Chondrocyte (in vitro differentiated cells): ENCODE data around the gene CETN2. TPM values are rescaled to one million over a fixed set of nuclear protein-coding genes. Genes with fewer than 3 reads are reported as not detected.
A peak's percentile ranks its signal among the peaks of the same experiment; 100 is the strongest.

Experiments used
- DNase-seq: peaks from one replicate; pipeline ENCODE4 v3.0.0; 2021; ENCODE audit warnings: mixed read lengths, low spot score
- H3K27ac Mint-ChIP-seq: one replicate; pipeline ENCODE4 v1.8.0; 2021; ENCODE audit warnings: mild to moderate bottlenecking, moderate library complexity, mixed read lengths; ENCODE audit not compliant: unreplicated experiment
- H3K27me3 Mint-ChIP-seq: 2 replicates; pipeline ENCODE4 v1.8.0; 2021; ENCODE audit warnings: low read depth, mixed read lengths
- H3K36me3 Mint-ChIP-seq: 2 replicates; pipeline ENCODE4 v1.8.0; 2021; ENCODE audit warnings: low read depth, mixed read lengths
- H3K4me1 Mint-ChIP-seq: 2 replicates; pipeline ENCODE4 v1.8.0; 2021; ENCODE audit warnings: low read depth, mild to moderate bottlenecking, mixed read lengths
- H3K4me3 Mint-ChIP-seq: one replicate; pipeline ENCODE4 v1.8.0; 2021; ENCODE audit warnings: mild to moderate bottlenecking, moderate library complexity, mixed read lengths; ENCODE audit not compliant: unreplicated experiment
- H3K9me3 Mint-ChIP-seq: 2 replicates; pipeline ENCODE4 v1.8.0; 2021; ENCODE audit warnings: low read depth, mixed read lengths
- long read RNA-seq: library from polyadenylated mRNA; stranded (forward); transcript quantifications from one replicate; pipeline ENCODE4 v2.0.0, GENCODE V29; 2021
- total RNA-seq: library from RNA; stranded (reverse); gene quantifications from 3 replicates; pipeline ENCODE4 v1.2.1, GENCODE V29; 2021
- TF ChIP-seq, protein P1 (sequence below): fragments of 200-600 bp; sonication (generic); IDR thresholded peaks from 2 replicates; pipeline ENCODE4 v1.5.0; 2021; ENCODE audit warnings: antibody characterized with exemption, mild to moderate bottlenecking, moderate library complexity

The CETN2 gene
- total RNA-seq, result 27.0 to 42.3 TPM (median 30.0 TPM) in 3 replicates
- long read RNA-seq, transcript CETN2-201 (5 exons, 1,454 nt), result major isoform, 34 of 37 reads
- long read RNA-seq, partial matches to known transcripts, result 2 of 37 reads
- long read RNA-seq, other reads (novel, unspliced or antisense), result 1 of 37 reads

DNA sequence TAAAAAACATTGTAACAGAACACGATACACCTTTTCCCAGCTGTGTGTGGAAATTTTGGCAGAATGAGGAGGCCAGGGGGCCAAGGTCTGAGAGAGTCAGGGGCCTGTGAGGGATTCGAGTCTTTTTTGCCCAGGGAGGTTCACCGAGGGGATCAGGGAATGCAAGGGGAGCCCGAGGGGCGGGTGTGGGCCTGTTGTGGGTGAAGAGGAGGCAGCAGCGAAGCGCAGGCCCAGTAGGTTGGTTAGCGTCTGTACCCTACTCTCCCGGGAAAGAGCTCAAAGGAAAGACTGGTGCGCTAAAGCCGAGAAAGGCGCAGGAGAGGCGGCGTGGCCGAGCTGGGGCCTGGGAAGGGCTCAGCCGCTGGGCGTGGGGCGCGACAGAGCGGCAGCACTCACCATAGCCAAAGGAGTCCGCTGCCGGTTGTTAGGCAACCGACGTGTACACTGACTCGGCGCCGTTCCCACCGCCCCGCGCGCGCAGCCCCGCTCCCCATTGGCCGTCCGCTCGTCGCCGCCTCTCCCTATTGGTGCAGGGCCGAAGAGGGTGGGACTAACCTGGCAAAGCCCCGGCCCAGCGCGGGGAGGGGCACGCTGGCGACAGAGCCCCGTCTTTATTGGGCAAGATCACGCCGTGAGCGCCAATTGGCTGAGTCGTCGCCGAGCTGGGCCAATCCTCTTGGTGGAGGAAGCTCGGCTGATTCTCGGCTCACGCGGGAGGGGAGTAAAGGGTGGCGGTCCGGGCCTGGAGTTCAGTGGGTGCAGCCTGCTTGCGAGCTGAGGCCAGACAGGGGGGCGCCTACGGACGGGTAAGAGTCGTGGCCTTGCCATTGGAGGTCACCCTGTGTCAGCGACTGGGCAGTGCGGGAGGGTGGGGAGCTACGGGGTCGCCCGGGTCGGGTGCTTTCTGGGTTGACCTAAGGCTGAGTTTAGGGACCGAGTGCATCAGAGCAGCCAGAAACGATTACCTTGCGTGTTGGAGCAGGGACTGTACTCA lies at the start of gene CETN2, which contains the start of gene NSDHL:
CETN2 (minus strand) TSS at position 446 of the 994 bp plus-strand sequence; CDS start at position 399, 47 bp downstream.
NSDHL (plus strand) TSS at position 752 of the 994 bp plus-strand sequence. CDS start 15,262 bp downstream, outside the sequence.
- TF ChIP-seq, protein P1, sequence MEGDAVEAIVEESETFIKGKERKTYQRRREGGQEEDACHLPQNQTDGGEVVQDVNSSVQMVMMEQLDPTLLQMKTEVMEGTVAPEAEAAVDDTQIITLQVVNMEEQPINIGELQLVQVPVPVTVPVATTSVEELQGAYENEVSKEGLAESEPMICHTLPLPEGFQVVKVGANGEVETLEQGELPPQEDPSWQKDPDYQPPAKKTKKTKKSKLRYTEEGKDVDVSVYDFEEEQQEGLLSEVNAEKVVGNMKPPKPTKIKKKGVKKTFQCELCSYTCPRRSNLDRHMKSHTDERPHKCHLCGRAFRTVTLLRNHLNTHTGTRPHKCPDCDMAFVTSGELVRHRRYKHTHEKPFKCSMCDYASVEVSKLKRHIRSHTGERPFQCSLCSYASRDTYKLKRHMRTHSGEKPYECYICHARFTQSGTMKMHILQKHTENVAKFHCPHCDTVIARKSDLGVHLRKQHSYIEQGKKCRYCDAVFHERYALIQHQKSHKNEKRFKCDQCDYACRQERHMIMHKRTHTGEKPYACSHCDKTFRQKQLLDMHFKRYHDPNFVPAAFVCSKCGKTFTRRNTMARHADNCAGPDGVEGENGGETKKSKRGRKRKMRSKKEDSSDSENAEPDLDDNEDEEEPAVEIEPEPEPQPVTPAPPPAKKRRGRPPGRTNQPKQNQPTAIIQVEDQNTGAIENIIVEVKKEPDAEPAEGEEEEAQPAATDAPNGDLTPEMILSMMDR, result no peak
- H3K9me3 Mint-ChIP-seq, result peaks cover 9% of the 10 kb centered on the region
- peak within 1 kb of the TSS; percentile 93 for H3K4me3 Mint-ChIP-seq
- H3K27me3 Mint-ChIP-seq, result no peaks in the 10 kb centered on the region
- peaks cover 28% of the 10 kb centered on the region for H3K4me1 Mint-ChIP-seq
- peaks cover 3% of the 10 kb centered on the region for H3K36me3 Mint-ChIP-seq
- peak within 1 kb of the TSS; percentile 90 for H3K27ac Mint-ChIP-seq
- peak; percentile 99 for DNase-seq

DNA sequence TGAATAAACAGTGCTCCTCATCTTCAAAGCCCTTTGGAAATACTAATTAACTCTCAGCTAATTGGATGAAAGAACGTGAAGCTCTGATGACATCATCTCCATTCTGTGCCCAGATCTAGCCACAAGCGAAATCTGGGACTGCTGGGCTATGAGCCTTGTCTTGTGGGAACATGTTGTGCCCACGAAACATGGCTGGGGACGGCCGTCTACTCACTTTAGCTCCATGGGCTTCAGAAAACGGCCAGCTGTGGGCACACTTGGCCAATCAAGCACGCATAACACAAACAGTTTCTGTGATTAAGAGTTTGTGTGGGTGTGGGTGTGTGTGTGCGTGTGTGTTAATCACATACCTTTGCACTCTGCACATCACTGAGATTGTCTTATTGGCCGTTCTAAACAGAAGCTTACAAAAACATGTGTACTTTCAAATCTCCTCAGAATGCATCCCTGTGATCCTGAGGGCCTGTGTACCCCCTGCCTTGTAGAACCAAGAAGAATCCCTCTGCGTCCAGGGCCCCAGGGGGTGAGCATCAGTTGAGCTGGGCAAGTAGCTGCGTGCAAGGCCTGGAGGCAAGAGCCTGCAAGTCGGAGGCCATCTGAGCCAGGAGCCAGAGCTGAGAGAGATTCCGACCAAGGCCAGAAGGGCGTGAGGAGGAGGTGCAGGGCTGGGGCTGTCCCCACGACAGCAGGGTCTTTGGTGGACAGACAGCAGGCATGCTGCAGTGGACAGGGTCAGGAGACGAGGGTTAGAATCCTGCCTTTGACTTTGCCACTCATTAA lies 48.6 kb upstream of the CETN2 start:
- TF ChIP-seq, protein P1, result no peak
- no peak overlapping the region for H3K4me3 Mint-ChIP-seq
- no peaks in the 10 kb centered on the region for H3K27me3 Mint-ChIP-seq
- H3K4me1 Mint-ChIP-seq, result no peaks in the 10 kb centered on the region
- H3K9me3 Mint-ChIP-seq, result peaks cover 22% of the 10 kb centered on the region
- no peak overlapping the region for H3K27ac Mint-ChIP-seq
- no peak for DNase-seq
- H3K36me3 Mint-ChIP-seq, result no peaks in the 10 kb centered on the region

DNA sequence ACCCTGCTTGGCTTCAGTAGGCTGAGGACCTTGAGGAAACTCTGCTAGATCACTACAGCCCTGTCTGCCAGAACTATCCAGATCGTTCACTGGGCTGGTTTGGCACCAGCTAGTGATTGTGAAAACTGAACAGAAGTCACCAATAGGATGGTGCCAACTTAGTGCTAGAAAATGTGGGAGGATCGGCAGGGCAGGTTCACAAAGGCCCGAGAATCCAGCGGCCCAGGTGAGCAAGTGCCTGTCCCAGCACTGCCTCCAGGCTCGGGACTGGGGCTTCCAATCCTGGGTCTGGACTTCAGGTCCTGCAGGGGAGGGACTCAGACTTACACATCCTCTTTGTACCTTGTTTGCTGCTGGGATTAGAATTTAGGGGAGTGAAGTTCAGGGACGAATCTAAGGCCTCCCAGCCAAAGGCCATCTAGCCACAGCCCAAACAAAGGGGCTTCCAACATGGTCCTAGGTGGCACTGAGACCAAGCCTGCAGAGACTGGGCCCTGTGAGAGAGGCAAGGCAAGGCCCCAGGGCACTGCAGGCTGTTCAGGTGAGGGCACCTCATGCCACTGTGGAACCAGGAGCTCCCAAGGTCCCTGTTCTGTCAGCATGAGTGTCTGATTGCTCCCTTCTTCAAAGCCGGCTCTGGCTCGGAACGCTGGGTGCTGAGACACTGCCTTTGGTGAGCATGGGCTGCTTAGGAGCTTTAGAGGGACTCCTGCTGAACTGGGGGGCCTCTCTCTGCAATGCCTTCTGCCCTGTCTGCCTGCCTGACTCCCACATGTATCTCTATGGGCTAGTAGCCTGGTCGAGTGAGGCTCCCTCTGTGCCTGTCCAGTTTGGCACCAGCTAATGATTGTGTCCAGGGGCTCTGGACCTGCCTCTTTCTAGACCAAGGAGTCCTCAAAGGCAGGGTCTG lies 46.6 kb upstream of the CETN2 start:
- Mint-ChIP-seq H3K27ac (no peak overlapping the region), H3K4me3 (no peak overlapping the region), H3K4me1 (no peaks in the 10 kb centered on the region), H3K27me3 (no peaks in the 10 kb centered on the region), H3K36me3 (no peaks in the 10 kb centered on the region), H3K9me3 (peaks cover 26% of the 10 kb centered on the region)
- TF ChIP-seq, protein P1, result no peak
- no peak for DNase-seq

DNA sequence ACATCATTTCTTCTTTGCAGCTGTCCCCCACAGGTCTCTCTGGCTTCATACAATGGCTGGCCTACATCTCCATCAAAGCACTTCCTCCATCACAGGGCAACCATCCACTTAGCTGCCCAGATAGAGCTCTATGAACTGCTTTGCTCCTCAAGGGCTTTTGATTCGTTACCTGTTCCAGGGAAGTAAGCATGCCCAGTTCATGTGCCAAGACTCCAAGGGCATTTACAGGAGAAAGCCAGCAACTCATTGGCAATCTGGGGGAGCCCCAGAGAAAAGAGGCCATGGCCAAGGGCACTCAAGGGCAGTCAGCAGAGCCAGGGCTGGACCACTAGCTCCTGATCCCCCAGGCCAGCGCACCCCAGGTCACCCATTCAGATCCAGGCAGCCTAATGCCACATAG lies 42.8 kb upstream of the CETN2 start:
- Mint-ChIP-seq H3K36me3 (peaks cover 11% of the 10 kb centered on the region), H3K27ac (no peak overlapping the region), H3K4me1 (no peaks in the 10 kb centered on the region), H3K9me3 (peaks cover 31% of the 10 kb centered on the region), H3K27me3 (no peaks in the 10 kb centered on the region), H3K4me3 (no peak overlapping the region)
- TF ChIP-seq, protein P1, result no peak
- DNase-seq, result no peak
